Astrocyte (in vitro differentiated cells and primary cell): ENCODE data around the gene FMN1. TPM values are rescaled to one million over a fixed set of nuclear protein-coding genes. Genes with fewer than 3 reads are reported as not detected.

Source experiments
- DNase-seq: peaks from one replicate; pipeline ENCODE4 v3.0.0-alpha.2; 2010; ENCODE audit warnings: low read depth
- FAIRE-seq: peaks from 2 replicates; lab custom pipeline; 2011; peaks lifted over from hg19 to GRCh38; lab: Jason Lieb, UNC
- H2AFZ ChIP-seq: 2 replicates; pipeline ENCODE4 v1.6.0; 2012; ENCODE audit warnings: low read depth, low read length, inconsistent platforms
- H3K27ac ChIP-seq: 2 replicates; pipeline ENCODE4 v1.5.1; 2011; ENCODE audit warnings: low read depth, low read length, inconsistent platforms
- H3K27me3 ChIP-seq: 2 replicates; pipeline ENCODE4 v1.6.0; 2011; ENCODE audit warnings: low read length, inconsistent platforms; ENCODE audit not compliant: insufficient read depth
- H3K36me3 ChIP-seq: 2 replicates; pipeline ENCODE4 v1.5.1; 2011; ENCODE audit warnings: low read length, inconsistent platforms; ENCODE audit not compliant: insufficient read depth
- H3K4me1 ChIP-seq: 2 replicates; pipeline ENCODE4 v1.5.1; 2011; ENCODE audit warnings: low read length, inconsistent platforms; ENCODE audit not compliant: insufficient read depth
- H3K4me2 ChIP-seq: 2 replicates; pipeline ENCODE4 v1.6.0; 2012; ENCODE audit warnings: low read length, inconsistent platforms
- H3K4me3 ChIP-seq: 2 replicates; pipeline ENCODE4 v1.5.1; 2011; ENCODE audit warnings: low read depth, mild to moderate bottlenecking, low read length, inconsistent platforms; ENCODE audit not compliant: insufficient read depth
- H3K79me2 ChIP-seq: 2 replicates; pipeline ENCODE4 v1.6.0; 2012; ENCODE audit warnings: mild to moderate bottlenecking, low read length, inconsistent platforms; ENCODE audit not compliant: insufficient read depth
- H3K9ac ChIP-seq: 2 replicates; pipeline ENCODE4 v1.6.0; 2012; ENCODE audit warnings: mild to moderate bottlenecking, low read length, inconsistent platforms
- H3K9me3 ChIP-seq: 2 replicates; pipeline ENCODE4 v1.5.1; 2012; ENCODE audit warnings: low read depth, mild to moderate bottlenecking, low read length, inconsistent platforms; ENCODE audit not compliant: insufficient read depth
- H4K20me1 ChIP-seq: 2 replicates; pipeline ENCODE4 v1.6.0; 2012; ENCODE audit warnings: low read length, inconsistent platforms; ENCODE audit not compliant: insufficient read depth
- H3K27ac Mint-ChIP-seq: one replicate; pipeline ENCODE4 v1.8.0; 2021; ENCODE audit warnings: mild to moderate bottlenecking, mixed read lengths; ENCODE audit not compliant: unreplicated experiment
- H3K27me3 Mint-ChIP-seq: one replicate; pipeline ENCODE4 v1.8.0; 2021; ENCODE audit warnings: low read depth, mixed read lengths; ENCODE audit not compliant: unreplicated experiment
- H3K36me3 Mint-ChIP-seq: one replicate; pipeline ENCODE4 v1.8.0; 2021; ENCODE audit warnings: low read depth, mixed read lengths; ENCODE audit not compliant: unreplicated experiment
- H3K4me1 Mint-ChIP-seq: one replicate; pipeline ENCODE4 v1.8.0; 2021; ENCODE audit warnings: low read depth, mixed read lengths; ENCODE audit not compliant: unreplicated experiment
- H3K4me3 Mint-ChIP-seq: one replicate; pipeline ENCODE4 v1.8.0; 2021; ENCODE audit warnings: mild to moderate bottlenecking, moderate library complexity, mixed read lengths; ENCODE audit not compliant: unreplicated experiment
- H3K9me3 Mint-ChIP-seq: one replicate; pipeline ENCODE4 v1.8.0; 2021; ENCODE audit warnings: mild to moderate bottlenecking, mixed read lengths; ENCODE audit not compliant: unreplicated experiment
- CTCF ChIP-seq: IDR thresholded peaks from 2 replicates; pipeline ENCODE4 v1.5.1; 2011; ENCODE audit warnings: low read depth, mild to moderate bottlenecking, inconsistent platforms, low read length, moderate library complexity; ENCODE audit not compliant: insufficient read depth
- EZH2 ChIP-seq: IDR thresholded peaks from 2 replicates; pipeline ENCODE4 v1.6.1; 2012; ENCODE audit warnings: mild to moderate bottlenecking, low read length, inconsistent platforms; ENCODE audit not compliant: insufficient read depth
- total RNA-seq: library from RNA; stranded (reverse); gene quantifications from 2 replicates; pipeline ENCODE4 v1.2.1, GENCODE V29; 2021

Gene FMN1
- total RNA-seq, 1 donor from 2014 or later: 5.3 TPM

- Histone ChIP-seq H4K20me1 (no peaks in the 10 kb centered on the region), H3K27me3 (no peaks in the 10 kb centered on the region), H3K36me3 (no peaks in the 10 kb centered on the region), H3K9ac (no peak overlapping the region), H3K4me3 (no peak overlapping the region), H3K4me2 (no peak overlapping the region), H3K9me3 (peaks cover 8% of the 10 kb centered on the region), H2AFZ (no peak overlapping the region), H3K4me1 (no peaks in the 10 kb centered on the region), H3K27ac (no peak overlapping the region), H3K79me2 (no peaks in the 10 kb centered on the region)
- no peak overlapping the region for H3K27ac Mint-ChIP-seq
- no peak for TF ChIP-seq EZH2
- TF ChIP-seq CTCF: no peak
- H3K27me3 Mint-ChIP-seq: no peaks in the 10 kb centered on the region
- DNase-seq: no peak
- no peak overlapping the region for H3K4me3 Mint-ChIP-seq
- peaks cover 15% of the 10 kb centered on the region for H3K36me3 Mint-ChIP-seq
- no peaks in the 10 kb centered on the region for H3K4me1 Mint-ChIP-seq
- peaks cover 15% of the 10 kb centered on the region for H3K9me3 Mint-ChIP-seq
- no peak for FAIRE-seq
These were observed 148.2 kb downstream of the FMN1 start for GRCh38 chr15:33046329-33046728.

GRCh38 chr15:33045066-33045810 lies 149.3 kb downstream of the FMN1 start:
- no peaks in the 10 kb centered on the region for H4K20me1 ChIP-seq
- peaks cover 8% of the 10 kb centered on the region for H3K9me3 ChIP-seq
- no peak for FAIRE-seq
- H3K4me2 ChIP-seq: no peak overlapping the region
- Mint-ChIP-seq H3K4me1 (no peaks in the 10 kb centered on the region), H3K9me3 (peaks cover 15% of the 10 kb centered on the region), H3K36me3 (peaks cover 10% of the 10 kb centered on the region), H3K4me3 (no peak overlapping the region), H3K27ac (no peak overlapping the region), H3K27me3 (no peaks in the 10 kb centered on the region)
- H3K4me3 ChIP-seq: no peak overlapping the region
- no peak overlapping the region for H3K27ac ChIP-seq
- no peaks in the 10 kb centered on the region for H3K27me3 ChIP-seq
- H2AFZ ChIP-seq: no peak overlapping the region
- no peak for DNase-seq
- H3K79me2 ChIP-seq: no peaks in the 10 kb centered on the region
- no peak overlapping the region for H3K9ac ChIP-seq
- H3K36me3 ChIP-seq: no peaks in the 10 kb centered on the region
- no peak for TF ChIP-seq CTCF
- H3K4me1 ChIP-seq: no peaks in the 10 kb centered on the region

- no peaks in the 10 kb centered on the region for H4K20me1 ChIP-seq
- TF ChIP-seq EZH2: no peak
- no peak for TF ChIP-seq CTCF
These were observed 149.9 kb downstream of the FMN1 start for GRCh38 chr15:33044598-33044997.

More at GRCh38 chr15:33044598-33044997, 149.9 kb downstream of the FMN1 start:
- Histone ChIP-seq H3K27me3 (no peaks in the 10 kb centered on the region), H3K9me3 (peaks cover 8% of the 10 kb centered on the region), H3K27ac (no peak overlapping the region), H2AFZ (no peak overlapping the region), H3K4me3 (no peak overlapping the region), H3K9ac (no peak overlapping the region), H3K4me2 (no peak overlapping the region), H3K4me1 (no peaks in the 10 kb centered on the region), H3K36me3 (no peaks in the 10 kb centered on the region), H3K79me2 (no peaks in the 10 kb centered on the region)
- Mint-ChIP-seq H3K27ac (no peak overlapping the region), H3K9me3 (peaks cover 15% of the 10 kb centered on the region), H3K36me3 (peaks cover 10% of the 10 kb centered on the region), H3K27me3 (no peaks in the 10 kb centered on the region), H3K4me3 (no peak overlapping the region), H3K4me1 (no peaks in the 10 kb centered on the region)
- FAIRE-seq (no peak), DNase-seq (no peak)
